ENCODE results near the gene SEC14L2. TPM values are rescaled to one million over a fixed set of nuclear protein-coding genes. Genes with fewer than 3 reads are reported as not detected.

The SEC14L2 gene
- total and polyA plus RNA-seq, 2 experiments from 2014 or later, result 2.5 to 4.2 TPM

DNA sequence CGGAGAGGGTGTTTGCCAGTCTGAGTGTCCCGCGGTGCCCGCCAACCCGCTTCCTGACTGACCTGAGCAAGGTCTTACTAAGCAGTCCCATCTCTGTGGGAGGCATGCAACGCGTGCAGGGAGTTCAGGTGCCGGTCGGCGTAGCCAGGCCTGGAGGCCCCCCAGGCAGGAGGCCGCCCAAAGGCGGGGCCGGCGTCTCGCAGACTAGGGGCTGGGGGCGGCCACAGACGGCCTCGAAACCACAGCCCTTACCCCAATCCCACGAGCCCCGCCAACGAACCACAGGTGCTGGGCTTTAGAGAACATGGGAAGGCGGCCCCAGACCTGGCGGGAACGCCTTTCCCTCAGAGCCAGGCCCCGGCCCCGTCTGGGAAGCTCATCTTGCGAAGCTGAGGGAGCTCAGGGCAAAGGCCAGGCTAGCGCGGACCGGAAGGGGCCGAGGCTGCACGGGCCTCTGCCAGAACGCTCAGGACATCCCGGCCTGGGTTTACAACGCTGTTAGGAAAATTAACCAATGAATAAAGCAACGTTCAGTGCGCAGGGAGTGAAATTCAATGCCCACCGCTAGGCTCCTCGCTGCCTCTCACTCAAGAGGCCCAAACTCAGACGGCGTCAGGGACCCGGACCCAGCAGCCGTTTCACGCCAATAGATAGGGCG lies 26.6 kb downstream of the SEC14L2 start:
- no peaks in the 10 kb centered on the region; the same call in 1 of the 2 replicates for H3K36me3 ChIP-seq (ENCODE audit: insufficient read depth)
- H3K79me2 ChIP-seq (replicated peaks; ENCODE audit: insufficient read depth), result peaks cover 5% of the 10 kb centered on the region; the same call in 1 of the 2 replicates
- H3K4me1 Mint-ChIP-seq, result peaks cover 25% of the 10 kb centered on the region
- peaks cover 20% of the 10 kb centered on the region for H3F3A ChIP-seq (replicated peaks; ENCODE audit: low read depth)
- H2AFZ ChIP-seq, result peak overlapping the region; percentile 96; the same call in 1 of the 2 replicates
- peak overlapping the region; percentile 92 for H3K4me3 Mint-ChIP-seq
- no peaks in the 10 kb centered on the region for H3K9me3 Mint-ChIP-seq
- H4K20me1 ChIP-seq (replicated peaks; ENCODE audit: insufficient read depth), result no peaks in the 10 kb centered on the region
- H3K36me3 Mint-ChIP-seq (ENCODE audit: low read depth), result peaks cover 28% of the 10 kb centered on the region
- peaks cover 21% of the 10 kb centered on the region for H3K27me3 Mint-ChIP-seq (ENCODE audit: insufficient read depth, low read depth, poor library complexity)
- H3K9me2 ChIP-seq (ENCODE audit: insufficient read depth), result no peaks in the 10 kb centered on the region
- peak overlapping the region; percentile 98 for H3K27ac Mint-ChIP-seq
- peak overlapping the region; percentile 92 for H3K27ac ChIP-seq (ENCODE audit: low read depth)
- no peaks in the 10 kb centered on the region for H3K27me3 ChIP-seq (ENCODE audit: insufficient read depth)
- H3K4me3 ChIP-seq, result peak overlapping the region; percentile 70
- peak; percentile 87 for DNase-seq (ENCODE audit: low spot score)
- peak; percentile 77 for TF ChIP-seq POLR2AphosphoS5 (IDR thresholded peaks at IDR 0.05; ENCODE audit: low read depth)
- TF ChIP-seq JUNB (IDR thresholded peaks at IDR 0.05; ENCODE audit: unreplicated experiment), result no peak
- peaks cover 13% of the 10 kb centered on the region for H3K4me1 ChIP-seq (ENCODE audit: insufficient read depth)
- peak; percentile 51 for ATAC-seq
- H3K4me2 ChIP-seq, result peak overlapping the region; percentile 99

DNA sequence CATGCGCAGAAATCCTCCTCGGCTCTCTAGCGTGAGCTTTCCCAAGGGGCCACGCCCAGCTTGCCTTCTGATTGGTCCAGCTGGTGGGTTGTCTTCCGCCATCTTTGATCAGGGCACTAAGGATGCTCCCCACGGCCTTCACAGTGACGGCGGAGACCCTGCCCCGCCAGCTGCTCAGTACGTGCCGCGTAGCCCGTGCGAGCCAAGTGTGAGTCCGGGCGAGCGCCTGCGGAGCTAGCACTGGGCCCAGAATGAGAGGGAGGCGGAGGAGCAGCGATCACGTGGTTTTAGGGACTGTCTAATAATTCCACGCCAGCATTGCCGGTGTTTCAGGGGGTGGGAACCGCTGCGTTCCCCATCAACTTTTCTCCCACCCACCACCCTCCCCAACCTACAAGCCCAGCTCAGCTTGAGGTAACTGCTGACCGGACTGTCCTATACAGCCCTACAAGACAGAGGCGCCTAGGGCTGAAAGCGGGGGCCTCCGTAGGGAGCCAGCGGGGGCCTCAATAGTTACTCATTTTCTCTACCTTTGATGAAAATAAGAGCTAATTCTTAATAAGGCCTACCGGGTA lies 27.2 kb downstream of the SEC14L2 start:
- H3K36me3 Mint-ChIP-seq (ENCODE audit: low read depth), result peaks cover 28% of the 10 kb centered on the region
- peak overlapping the region; percentile 92 for H3K4me3 Mint-ChIP-seq
- Histone ChIP-seq H3K79me2 (replicated peaks; ENCODE audit: insufficient read depth) (peaks cover 5% of the 10 kb centered on the region; the same call in 1 of the 2 replicates), H3K9me2 (ENCODE audit: insufficient read depth) (no peaks in the 10 kb centered on the region), H3K4me2 (peak overlapping the region; percentile 99), H3F3A (replicated peaks; ENCODE audit: low read depth) (peaks cover 20% of the 10 kb centered on the region), H3K4me1 (ENCODE audit: insufficient read depth) (peaks cover 13% of the 10 kb centered on the region), H3K27me3 (ENCODE audit: insufficient read depth) (no peaks in the 10 kb centered on the region), H3K36me3 (ENCODE audit: insufficient read depth) (no peaks in the 10 kb centered on the region; the same call in 1 of the 2 replicates), H2AFZ (peak overlapping the region; percentile 44), H4K20me1 (replicated peaks; ENCODE audit: insufficient read depth) (no peaks in the 10 kb centered on the region), H3K4me3 (peak overlapping the region; percentile 70), H3K27ac (ENCODE audit: low read depth) (peak overlapping the region; percentile 92)
- TF ChIP-seq CREB1 (CRISPR knock-in tag; IDR thresholded peaks at IDR 0.05; ENCODE audit: low read depth), result peak; percentile 90
- no peak for TF ChIP-seq ZNF114 (CRISPR knock-in tag; IDR thresholded peaks at IDR 0.05)
- peak; percentile 49; the same call in 1 of the 2 replicates for TF ChIP-seq POLR2AphosphoS5 (IDR thresholded peaks at IDR 0.05; ENCODE audit: low read depth)
- TF ChIP-seq JUNB (IDR thresholded peaks at IDR 0.05; ENCODE audit: unreplicated experiment), result peak; percentile 98
- TF ChIP-seq, protein P1, sequence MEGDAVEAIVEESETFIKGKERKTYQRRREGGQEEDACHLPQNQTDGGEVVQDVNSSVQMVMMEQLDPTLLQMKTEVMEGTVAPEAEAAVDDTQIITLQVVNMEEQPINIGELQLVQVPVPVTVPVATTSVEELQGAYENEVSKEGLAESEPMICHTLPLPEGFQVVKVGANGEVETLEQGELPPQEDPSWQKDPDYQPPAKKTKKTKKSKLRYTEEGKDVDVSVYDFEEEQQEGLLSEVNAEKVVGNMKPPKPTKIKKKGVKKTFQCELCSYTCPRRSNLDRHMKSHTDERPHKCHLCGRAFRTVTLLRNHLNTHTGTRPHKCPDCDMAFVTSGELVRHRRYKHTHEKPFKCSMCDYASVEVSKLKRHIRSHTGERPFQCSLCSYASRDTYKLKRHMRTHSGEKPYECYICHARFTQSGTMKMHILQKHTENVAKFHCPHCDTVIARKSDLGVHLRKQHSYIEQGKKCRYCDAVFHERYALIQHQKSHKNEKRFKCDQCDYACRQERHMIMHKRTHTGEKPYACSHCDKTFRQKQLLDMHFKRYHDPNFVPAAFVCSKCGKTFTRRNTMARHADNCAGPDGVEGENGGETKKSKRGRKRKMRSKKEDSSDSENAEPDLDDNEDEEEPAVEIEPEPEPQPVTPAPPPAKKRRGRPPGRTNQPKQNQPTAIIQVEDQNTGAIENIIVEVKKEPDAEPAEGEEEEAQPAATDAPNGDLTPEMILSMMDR (conservative IDR thresholded peaks at IDR 0.05; ENCODE audit: low read depth in 2 of 2), result no peak
- TF ChIP-seq, protein P2, sequence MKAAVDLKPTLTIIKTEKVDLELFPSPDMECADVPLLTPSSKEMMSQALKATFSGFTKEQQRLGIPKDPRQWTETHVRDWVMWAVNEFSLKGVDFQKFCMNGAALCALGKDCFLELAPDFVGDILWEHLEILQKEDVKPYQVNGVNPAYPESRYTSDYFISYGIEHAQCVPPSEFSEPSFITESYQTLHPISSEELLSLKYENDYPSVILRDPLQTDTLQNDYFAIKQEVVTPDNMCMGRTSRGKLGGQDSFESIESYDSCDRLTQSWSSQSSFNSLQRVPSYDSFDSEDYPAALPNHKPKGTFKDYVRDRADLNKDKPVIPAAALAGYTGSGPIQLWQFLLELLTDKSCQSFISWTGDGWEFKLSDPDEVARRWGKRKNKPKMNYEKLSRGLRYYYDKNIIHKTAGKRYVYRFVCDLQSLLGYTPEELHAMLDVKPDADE (IDR thresholded peaks at IDR 0.05), result peak; percentile 62
- H3K27me3 Mint-ChIP-seq (ENCODE audit: insufficient read depth, low read depth, poor library complexity), result peaks cover 22% of the 10 kb centered on the region
- peak; percentile 100 for DNase-seq (ENCODE audit: low spot score)
- peaks cover 25% of the 10 kb centered on the region for H3K4me1 Mint-ChIP-seq
- H3K27ac Mint-ChIP-seq, result peak overlapping the region; percentile 98
- H3K9me3 Mint-ChIP-seq, result no peaks in the 10 kb centered on the region
- peak; percentile 76 for ATAC-seq
